ENCODE data around the gene CHAMP1.
"Not testable (repeated sequence)": the region's sequence is repeated elsewhere in the genome, so short reads cannot be mapped to it uniquely, and the experiment has no call there.

The CHAMP1 gene

DNA sequence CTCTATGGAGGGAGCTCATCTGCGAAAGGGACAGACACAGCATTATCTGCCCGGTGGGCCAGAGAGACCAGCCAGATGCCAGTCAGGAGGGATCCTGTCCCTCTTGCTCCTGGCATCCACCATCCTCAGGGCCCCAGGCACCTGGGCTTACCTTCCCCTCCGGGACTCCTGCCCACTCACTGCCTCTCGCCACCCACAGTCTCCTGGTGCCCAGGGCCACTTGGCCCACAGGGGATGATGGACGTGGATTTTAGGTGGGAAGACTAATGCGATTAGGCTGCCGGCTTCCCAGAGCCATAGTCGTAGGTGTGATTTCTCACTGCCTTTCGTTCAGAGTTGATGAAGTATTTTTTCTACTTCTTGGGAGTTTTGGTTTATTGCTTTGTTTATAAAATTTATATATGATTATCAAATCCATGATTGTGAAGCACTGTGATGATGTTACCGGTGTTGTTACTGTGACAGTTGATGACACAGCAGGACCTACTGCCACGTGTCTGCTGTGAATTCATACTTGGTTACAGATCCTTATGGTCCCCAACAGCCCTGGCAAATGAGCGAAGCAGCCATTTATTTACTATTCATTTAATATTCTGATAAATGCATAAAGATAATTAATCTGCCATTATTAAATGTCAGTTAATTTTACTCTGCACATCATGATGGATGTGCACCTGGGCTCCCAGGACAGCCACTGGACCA lies 14.5 kb upstream of the CHAMP1 start:
- DNase-seq (ENCODE audit: low read depth in 2 of 2) = no peak

DNA sequence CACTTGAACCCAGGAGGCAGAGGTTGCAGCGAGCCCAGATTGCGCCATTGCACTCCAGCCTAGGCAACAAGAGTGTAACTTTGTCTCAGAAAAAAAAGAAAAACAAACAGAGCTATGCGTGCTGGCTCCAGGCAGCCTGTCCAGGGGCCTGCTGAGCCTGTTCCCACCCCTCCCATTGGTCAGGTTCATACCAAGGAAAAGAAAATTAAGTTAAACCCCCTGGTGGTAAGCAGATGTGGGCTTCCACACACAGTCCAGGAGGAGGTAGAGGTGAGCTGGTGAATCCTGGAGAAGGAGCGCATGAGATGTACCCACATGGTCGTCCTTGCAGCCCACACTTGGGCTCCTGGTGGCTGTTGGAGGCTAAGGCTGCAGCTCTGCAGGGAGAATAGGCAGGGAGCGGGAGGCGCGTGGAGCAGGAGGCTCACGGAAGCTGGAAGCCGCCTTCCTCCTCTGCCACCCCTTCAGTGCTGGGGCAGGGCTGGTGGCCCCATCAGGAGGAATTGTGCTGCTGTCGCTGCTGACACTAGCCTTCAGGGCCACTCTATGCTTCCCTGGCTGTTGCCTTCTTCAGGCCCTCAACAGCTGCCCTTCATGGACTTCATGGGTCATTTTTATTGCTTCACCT lies 10.5 kb upstream of the CHAMP1 start:
- DNase-seq (ENCODE audit: low read depth in 2 of 2) = no peak

DNA sequence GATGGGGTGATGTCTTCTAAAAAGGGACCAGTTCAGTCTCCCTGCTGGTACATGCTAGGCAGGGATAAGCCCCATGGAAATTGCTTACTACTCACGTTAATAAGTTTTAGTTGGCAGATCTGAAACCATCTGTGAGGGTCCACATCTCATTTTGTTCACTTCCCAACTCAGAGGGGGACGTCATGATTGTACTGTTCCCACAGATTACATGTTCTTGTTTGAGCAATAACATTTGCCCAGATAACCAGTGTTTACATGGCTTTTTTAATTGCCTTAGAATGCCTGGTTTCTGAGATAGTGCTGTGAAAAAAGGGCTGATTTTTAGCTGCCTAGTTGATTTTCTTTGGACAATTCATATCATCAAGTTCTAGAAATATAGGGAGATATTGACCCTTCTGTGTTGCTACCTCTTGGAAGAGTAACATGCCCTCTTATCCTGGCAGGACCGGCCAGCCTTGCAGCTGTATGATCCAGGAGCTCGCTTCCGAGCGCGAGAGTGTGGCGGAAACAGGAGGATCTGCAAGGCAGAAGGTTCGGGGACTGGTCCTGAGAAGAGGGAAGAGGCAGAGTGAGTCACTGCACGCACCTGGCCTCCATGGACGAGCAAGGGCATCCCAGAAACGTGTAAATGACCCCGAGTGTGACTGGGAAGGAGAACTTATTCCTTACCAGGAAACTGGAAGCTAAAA lies 9.8 kb upstream of the CHAMP1 start:
- DNase-seq (ENCODE audit: low read depth in 2 of 2) = no peak

DNA sequence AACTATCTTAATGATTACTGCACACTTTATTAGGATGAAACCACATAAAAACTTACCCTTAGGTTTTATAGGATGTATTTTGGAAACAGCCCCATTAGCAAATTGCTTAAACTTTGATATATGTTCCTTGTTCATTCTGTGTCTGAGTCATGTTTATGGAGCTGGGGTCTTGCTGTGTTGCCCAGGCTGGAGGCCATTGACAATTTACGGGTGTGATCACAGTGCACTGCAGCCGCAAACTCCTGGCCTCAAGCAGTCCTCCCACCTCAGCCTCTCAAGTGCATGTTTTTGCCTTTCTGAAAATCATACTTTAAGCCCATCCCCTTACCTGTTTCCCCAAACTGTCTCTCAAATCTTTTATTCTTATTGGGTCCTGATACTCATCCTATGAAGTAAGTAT lies 5.2 kb upstream of the CHAMP1 start:
- no peak for DNase-seq (ENCODE audit: low read depth in 2 of 2)

DNA sequence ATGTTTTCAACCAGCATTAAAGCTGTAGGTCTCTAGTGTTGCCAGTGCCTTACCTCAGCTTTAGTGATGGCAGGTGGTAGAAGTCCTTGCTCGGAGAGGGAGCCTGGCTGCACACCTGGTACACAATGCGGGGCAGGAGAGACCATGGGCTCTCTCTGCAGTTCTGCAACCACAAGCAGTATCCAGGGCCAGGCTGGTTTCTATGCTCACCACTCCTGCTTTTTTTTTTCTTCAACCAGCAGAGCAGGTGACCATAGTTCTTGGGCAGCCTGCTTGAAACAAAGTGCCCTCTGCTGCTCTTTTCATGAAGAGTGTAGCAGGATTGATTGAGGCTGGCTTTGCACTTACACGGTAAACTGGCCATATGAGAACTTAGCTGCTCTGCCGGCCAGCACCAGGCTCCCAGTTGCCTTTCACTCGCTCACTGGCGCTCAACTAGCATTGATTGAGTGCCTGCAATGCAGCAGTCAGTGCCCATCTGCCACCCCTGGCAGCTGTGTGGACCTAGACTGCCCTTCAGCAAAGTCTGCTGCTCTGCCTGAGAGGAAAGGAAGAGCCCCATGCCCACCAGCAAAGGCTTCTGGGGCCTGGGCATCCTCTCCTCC lies 4.4 kb upstream of the CHAMP1 start:
- DNase-seq (ENCODE audit: low read depth in 2 of 2) = no peak

DNA sequence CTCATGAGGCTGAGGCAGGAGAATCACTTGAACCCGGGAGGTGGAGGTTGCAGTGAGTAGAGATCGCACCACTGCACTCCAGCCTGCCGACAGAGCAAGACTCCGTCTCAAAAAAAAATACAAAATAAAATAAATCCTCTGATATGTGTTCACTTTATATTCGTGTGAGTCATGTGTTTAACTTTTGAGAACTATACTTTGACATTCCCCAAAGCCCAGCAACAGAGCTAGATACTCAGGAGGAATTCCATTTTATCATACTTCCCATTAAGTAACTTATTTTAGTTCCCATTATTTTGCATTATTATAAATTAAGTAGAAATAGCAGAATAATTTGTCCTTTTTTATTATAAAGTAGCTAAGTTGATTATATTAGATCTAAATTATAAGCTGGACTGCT lies 3.3 kb upstream of the CHAMP1 start:
- DNase-seq (ENCODE audit: low read depth in 2 of 2) = no peak

DNA sequence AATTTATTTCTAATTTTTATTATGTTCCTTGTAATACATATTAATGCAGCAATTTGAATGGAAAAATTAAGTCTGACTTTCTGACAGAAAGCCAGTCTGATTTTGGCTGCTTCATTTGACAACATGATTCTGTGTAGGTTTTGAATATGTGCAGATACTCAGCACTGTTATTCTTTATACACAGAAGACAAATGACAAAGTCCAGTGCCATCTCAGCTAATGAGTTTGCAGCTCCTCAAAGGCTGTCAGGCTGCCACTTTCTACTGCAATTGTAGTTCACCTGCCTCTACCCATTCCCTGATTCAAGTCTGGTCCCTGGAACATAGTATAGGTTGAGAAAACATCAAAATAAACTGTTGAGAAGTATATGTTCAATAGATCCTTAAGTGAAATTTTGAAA lies 2.9 kb upstream of the CHAMP1 start:
- no peak for DNase-seq (ENCODE audit: low read depth in 2 of 2)

DNA sequence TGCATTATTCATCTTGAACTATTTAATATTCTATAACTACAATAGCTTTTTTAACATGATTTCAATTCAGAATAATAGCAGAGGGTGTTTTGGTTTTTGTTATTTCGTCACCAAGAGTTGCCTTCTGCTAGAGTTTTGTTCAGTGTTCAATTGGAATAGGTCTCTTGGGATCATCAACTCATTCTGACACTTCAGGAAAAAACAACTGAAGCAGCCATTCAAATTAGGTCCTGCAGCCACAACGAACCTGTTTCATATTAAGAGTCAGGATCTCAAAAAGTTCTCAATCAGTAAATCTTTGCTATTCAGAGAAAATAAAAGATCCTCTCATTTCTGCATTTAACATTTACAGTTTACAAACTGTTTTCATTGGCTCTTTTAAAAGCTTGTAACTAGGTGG lies 2.4 kb upstream of the CHAMP1 start:
- DNase-seq (ENCODE audit: low read depth in 2 of 2) = peak; percentile 44

DNA sequence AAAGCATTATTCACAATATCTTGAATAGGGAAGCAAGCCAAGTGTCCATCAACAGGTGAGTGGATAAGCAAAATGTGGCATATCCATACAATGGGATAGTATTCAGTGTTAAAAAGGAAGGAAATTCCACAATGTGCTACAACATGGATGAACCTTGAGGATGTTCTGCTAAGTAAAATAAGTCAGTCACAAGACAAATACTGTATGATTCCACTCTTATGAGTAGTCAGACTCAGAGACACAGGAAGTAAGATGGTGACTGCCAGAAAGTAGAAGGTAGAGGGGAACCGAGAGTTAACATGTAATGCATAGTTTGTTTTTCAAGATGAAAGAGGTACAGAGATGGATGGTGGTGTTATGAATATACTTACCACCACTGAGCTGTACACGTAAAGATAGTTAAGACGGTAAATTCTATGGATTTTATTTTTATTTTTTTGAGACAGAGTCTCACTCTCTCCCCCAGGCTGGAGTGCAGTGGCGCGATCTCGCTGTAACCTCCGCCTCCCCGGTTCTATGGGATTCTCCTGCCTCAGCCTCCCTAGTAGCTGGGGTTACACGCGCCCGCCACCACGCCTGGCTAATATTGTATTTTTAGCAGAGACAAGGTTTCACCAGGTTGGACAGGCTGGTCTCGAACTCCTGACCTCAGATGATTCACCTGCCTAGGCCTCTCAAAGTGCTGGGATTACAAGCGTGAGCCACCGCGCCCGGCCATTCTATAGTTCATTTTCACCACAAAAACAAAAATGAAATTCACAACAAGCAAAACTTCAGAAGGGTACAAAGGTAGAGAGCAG lies 1.0 kb upstream of the CHAMP1 start:
- no peak for DNase-seq (ENCODE audit: low read depth in 2 of 2)

DNA sequence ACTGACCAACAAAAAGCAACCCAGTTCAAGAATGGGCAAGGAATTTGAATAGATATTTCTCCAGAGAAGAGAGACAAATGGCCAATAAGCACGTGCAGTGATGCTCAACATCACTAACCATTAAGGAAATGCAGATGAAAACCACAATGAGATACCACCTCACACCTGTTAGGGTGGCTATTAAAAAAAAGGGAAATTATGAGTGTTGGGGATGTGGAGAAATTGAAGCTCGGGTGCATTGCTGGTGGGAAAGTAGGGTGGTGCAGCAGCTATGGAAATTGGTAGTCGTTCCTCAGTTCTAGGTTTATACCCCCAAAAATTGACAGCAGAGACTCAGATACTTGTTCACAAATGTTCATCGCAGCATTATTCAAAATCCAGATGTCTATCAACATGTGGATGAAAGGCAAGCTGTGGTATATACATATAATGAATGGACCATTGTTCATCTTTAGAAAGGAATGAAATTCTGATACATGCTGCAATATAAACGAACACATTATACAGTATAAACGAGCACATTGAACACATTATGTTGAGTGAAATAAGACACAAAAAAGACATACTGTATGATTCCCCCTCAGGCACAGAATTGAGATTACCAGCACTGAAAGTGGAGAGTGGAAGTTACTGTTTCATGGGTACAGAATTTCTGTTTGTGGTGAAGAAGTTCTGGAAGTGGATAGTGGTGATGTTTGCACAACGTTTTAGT lies 927 bp downstream of the CHAMP1 start:
- no peak for DNase-seq (ENCODE audit: low read depth in 2 of 2)

DNA sequence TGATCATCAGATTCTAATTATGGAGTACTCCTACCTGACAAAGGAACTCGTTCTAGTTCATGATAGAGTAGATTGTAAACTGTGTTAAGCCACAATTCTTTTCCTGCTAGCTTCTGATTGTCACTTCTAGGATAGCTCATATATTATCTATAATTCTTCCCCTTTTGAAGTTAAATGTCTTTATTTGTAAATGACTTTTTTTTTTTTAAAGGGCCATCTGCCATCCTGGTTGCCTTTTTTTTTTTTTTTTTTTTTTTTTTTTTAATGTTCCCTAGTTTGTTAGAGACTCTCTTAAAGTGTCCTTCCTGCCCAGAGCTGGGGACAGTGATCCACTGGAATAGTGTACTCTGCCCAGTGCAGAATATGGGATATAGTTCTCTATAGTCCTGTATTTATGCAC lies 4.3 kb downstream of the CHAMP1 start:
- no peak for DNase-seq (ENCODE audit: low read depth in 2 of 2)

DNA sequence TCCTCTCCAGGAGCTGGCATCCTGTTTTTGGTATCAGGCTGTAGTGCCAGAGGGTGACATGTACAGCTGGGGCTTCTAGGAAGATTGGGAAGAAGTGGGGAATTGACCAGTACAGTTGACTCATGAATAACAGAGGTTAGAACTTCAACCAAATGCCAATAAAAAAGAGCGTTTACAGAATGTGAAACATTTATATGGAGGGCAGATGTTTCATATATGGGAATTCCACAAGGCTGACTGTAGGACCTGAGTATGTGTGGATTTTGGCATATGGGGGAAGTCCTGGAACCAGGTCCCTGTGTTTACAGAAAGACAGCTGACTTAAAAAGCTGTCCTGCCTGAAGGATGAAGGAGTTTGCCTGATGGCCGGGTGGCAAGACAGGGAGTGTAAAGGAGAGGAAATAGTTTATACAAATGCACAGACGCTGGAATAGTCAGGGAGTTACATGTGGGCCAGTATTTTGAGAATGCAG lies 5.2 kb downstream of the CHAMP1 start:
- DNase-seq (ENCODE audit: low read depth in 2 of 2) = peak; percentile 83 to 84

DNA sequence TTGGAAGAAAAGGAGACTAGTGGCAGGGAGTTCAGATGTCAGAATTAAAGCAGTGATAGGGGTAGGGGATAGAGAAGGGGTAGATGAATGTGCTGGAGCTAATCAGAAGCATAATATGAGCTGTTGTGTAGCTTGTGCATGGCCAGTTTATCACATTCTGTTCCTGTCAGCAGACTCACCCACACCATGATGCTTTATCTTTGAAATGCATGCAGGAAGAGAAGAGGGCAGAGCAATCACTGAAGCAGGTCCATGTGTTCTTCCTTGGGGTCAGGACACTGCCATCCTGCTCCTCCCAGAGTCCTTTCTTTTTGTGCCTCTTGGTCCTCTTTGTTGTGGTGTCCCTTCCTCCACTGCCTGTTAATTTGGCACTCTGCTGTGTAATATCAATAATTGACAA lies 5.8 kb downstream of the CHAMP1 start:
- DNase-seq (ENCODE audit: low read depth in 2 of 2) = no peak

DNA sequence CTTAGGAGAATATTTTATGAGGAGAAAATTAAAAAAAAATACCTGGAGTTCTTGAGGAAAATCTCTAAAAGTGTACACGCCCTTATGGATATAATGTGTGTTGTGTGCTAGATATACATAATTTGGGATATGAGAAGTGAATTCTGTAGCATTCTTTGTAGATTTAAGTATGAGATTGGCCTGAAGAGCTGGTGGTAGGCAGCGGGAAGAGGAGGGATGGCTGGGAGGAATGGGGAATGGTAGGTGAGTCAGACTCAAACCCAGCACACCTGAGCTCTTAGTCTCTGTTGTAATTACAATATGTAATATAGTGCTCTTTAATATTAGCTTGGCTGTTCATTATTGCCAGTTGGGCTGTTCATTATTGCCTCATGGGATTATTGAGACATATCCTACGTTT lies 7.0 kb downstream of the CHAMP1 start:
- no peak for DNase-seq (ENCODE audit: low read depth in 2 of 2)

DNA sequence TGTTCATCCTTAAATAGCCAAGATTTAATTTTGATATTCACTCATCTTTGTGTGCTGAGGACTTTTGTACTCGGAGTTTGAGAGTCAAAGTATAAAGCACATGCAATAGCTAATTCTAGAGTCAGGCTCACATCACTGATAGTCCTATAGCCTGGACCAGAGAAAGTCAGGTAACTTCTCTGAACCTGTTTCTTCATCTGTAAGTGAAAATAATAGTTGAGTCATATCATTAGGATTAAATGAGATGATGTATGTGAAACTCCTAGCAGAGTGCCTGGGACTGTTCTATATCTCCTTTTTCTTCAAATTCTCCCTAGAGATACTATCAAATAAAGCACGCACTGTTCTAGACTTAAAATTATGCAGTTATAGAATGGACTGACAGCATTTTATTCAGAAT lies 9.0 kb downstream of the CHAMP1 start:
- DNase-seq (ENCODE audit: low read depth in 2 of 2) = no peak

DNA sequence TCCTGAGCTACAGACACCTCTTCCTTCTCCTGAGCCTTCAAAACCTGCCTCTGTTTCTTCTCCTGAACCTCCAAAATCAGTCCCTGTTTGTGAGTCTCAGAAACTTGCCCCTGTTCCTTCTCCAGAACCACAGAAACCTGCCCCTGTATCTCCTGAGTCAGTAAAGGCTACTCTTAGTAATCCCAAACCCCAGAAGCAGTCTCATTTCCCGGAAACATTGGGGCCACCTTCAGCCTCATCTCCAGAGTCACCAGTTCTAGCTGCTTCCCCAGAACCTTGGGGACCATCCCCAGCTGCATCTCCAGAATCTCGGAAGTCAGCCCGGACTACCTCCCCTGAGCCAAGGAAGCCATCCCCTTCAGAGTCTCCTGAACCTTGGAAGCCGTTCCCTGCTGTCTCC lies 10.0 kb downstream of the CHAMP1 start:
- no peak for DNase-seq (ENCODE audit: low read depth in 2 of 2)

DNA sequence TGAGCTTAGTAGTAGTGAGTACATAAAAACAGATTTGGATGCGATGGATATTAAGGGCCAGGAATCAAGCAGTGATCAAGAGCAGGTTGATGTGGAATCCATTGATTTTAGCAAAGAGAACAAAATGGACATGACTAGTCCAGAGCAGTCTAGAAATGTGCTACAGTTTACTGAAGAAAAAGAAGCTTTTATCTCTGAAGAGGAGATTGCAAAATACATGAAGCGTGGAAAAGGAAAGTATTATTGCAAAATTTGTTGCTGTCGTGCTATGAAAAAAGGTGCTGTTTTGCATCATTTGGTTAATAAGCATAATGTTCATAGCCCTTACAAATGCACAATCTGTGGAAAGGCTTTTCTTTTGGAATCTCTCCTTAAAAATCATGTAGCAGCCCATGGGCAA lies 11.4 kb downstream of the CHAMP1 start:
- DNase-seq (ENCODE audit: low read depth in 2 of 2) = no peak

DNA sequence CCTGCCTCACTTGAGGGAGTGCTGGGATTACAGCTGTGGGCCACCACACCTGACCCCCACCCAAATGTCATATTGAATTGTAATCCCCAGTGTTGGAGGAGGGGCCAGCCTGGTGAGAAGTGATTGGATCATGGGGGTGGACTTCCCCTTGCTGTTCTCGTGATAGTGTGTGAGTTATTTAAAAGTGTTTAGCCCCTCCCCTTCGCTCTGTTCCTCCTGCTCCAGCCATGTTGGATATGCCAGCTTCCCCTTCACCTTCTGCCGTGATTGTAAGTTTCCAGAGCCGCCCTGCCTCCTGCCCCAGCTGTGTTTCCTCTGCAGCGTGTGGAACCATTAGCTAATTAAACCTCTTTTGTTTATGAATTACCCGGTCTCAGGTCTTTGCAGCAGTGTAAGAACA lies 13.7 kb downstream of the CHAMP1 start:
- DNase-seq (ENCODE audit: low read depth in 2 of 2) = no peak

DNA sequence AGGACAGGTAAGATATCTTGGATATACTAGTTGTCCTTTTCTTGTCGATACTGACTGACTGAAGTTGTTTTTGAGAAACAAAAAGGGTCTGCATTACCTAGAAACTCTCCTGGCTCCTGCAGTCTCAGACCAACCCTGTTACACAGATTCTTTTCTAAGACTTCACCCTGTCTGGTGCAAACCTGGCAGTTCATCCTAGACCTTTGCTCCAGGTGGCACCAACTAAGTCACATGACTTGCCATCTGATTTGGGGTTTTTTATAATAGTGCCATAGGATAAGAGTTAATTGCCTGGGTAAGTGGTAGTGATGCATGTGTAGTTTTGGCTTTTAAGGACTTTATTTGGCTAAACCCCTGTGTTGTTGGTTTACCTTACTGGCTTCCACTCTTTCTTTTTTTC lies 14.3 kb downstream of the CHAMP1 start:
- DNase-seq (ENCODE audit: low read depth in 2 of 2) = no peak

DNA sequence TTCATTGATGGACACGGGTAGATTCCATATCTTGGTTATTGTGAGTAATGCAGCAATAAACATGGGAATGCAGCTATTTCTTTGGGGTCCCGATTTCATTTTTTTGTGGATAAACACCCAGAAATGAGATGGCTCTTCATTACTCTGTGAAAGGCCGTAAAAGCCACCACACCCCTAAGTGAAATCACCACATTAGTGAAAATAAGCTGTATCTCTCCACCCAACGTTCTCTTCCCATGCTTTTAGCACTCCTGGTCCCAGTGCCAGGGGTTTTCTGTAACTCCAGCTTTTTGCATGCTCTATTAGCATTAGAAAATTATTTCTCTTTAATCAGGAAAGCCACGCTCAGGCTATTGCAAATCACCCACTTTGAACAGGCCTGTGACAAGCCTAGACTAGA lies 15.8 kb downstream of the CHAMP1 start:
- DNase-seq (ENCODE audit: low read depth in 2 of 2) = no peak

DNA sequence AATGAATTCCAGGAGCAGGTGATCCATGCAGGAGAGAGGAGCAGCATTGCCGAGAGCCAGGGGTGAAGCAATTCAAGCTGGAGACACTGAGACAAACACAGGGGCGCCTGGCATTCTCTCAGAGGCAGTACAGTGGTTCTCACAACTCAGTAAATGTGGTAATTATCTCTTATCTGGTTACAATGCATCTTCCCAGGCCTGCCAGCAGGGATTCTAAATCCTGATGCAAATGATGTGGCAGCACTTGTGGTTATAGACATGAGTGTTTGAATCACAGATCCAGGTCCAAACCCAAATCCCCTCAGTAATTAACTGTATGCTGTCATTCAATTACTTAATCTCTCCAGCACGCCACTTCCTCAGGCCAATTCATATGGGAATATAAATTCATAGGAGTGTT lies 19.6 kb downstream of the CHAMP1 start:
- not testable (repeated sequence) for DNase-seq (ENCODE audit: low read depth in 2 of 2)
